Measurements from ENCODE around the gene SNUPN.

DNA sequence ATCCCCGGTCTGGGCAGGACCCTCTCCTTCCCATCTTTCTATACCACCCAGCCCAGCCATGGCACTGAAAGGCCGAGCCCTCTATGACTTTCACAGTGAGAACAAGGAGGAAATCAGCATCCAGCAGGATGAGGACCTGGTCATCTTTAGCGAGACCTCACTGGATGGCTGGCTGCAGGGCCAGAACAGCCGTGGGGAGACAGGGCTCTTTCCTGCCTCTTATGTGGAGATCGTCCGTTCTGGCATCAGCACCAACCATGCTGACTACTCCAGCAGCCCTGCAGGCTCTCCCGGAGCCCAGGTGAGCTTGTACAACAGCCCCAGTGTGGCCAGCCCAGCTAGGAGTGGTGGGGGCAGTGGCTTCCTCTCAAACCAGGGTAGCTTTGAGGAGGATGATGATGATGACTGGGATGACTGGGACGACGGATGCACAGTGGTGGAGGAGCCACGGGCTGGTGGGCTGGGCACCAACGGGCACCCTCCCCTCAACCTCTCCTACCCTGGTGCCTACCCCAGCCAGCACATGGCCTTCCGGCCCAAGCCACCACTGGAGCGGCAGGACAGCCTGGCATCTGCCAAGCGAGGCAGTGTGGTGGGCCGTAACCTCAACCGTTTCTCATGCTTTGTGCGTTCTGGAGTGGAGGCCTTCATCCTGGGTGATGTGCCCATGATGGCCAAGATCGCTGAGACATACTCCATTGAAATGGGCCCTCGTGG lies 23.7 kb upstream of the SNUPN start:
- no peak for TF ChIP-seq ARNT (IDR thresholded peaks at IDR 0.05)
- no peak for TF ChIP-seq LEF1 (IDR thresholded peaks at IDR 0.05; ENCODE audit: borderline replicate concordance)
- no peak for TF ChIP-seq FOXK2 (IDR thresholded peaks at IDR 0.05)
- no peak for TF ChIP-seq SUZ12 (IDR thresholded peaks at IDR 0.05)
